Measurements from ENCODE around the gene MMD2. TPM values are rescaled to one million over a fixed set of nuclear protein-coding genes. Genes with fewer than 3 reads are reported as not detected.

The MMD2 gene
- total RNA-seq, 1 donor from 2014 or later, result not detected

DNA sequence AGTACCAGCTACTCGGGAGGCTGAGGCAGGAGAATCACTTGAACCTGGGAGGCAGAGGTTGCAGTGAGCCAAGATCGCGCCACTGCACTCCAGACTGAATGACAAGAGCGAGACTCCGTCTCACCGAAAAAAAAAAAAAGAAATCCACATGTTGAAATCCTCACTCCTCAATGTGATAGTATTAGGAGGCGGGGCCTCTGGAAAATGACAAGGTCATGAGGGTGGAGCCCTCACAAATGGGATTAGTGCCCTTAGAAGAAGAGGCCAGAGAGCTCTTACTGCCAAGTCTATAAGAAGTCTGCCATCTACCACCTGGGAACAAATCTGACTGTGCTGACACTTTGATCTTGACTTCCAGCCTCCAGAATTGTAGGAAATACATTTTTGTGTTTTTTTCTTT lies 10.6 kb downstream of the MMD2 start:
- Mint-ChIP-seq H3K27me3 (ENCODE audit: low read depth, unreplicated experiment) (peaks cover 62% of the 10 kb centered on the region), H3K27ac (ENCODE audit: unreplicated experiment) (no peak overlapping the region), H3K4me1 (ENCODE audit: low read depth, unreplicated experiment) (no peaks in the 10 kb centered on the region), H3K9me3 (ENCODE audit: unreplicated experiment) (no peaks in the 10 kb centered on the region), H3K36me3 (ENCODE audit: low read depth, unreplicated experiment) (no peaks in the 10 kb centered on the region), H3K4me3 (ENCODE audit: unreplicated experiment) (no peak overlapping the region)
- TF ChIP-seq, protein P1, sequence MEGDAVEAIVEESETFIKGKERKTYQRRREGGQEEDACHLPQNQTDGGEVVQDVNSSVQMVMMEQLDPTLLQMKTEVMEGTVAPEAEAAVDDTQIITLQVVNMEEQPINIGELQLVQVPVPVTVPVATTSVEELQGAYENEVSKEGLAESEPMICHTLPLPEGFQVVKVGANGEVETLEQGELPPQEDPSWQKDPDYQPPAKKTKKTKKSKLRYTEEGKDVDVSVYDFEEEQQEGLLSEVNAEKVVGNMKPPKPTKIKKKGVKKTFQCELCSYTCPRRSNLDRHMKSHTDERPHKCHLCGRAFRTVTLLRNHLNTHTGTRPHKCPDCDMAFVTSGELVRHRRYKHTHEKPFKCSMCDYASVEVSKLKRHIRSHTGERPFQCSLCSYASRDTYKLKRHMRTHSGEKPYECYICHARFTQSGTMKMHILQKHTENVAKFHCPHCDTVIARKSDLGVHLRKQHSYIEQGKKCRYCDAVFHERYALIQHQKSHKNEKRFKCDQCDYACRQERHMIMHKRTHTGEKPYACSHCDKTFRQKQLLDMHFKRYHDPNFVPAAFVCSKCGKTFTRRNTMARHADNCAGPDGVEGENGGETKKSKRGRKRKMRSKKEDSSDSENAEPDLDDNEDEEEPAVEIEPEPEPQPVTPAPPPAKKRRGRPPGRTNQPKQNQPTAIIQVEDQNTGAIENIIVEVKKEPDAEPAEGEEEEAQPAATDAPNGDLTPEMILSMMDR (IDR thresholded peaks at IDR 0.05; ENCODE audit: insufficient read depth, low read depth, low read length), result no peak
- no peak for TF ChIP-seq EZH2 (IDR thresholded peaks at IDR 0.05; ENCODE audit: insufficient read depth, low read length)
- Histone ChIP-seq H3K9me3 (ENCODE audit: insufficient read depth, low read depth, low read length) (no peaks in the 10 kb centered on the region), H2AFZ (ENCODE audit: low read depth, low read length) (no peak overlapping the region), H3K4me1 (ENCODE audit: insufficient read depth, low read length) (no peaks in the 10 kb centered on the region), H3K4me2 (ENCODE audit: low read length) (no peak overlapping the region), H3K27ac (ENCODE audit: low read depth, low read length) (no peak overlapping the region), H3K36me3 (ENCODE audit: insufficient read depth, low read length) (no peaks in the 10 kb centered on the region), H4K20me1 (ENCODE audit: insufficient read depth, low read length) (no peaks in the 10 kb centered on the region), H3K27me3 (ENCODE audit: insufficient read depth, low read length) (no peaks in the 10 kb centered on the region), H3K79me2 (ENCODE audit: insufficient read depth, low read length) (no peaks in the 10 kb centered on the region), H3K9ac (ENCODE audit: low read length) (no peak overlapping the region), H3K4me3 (ENCODE audit: insufficient read depth, low read depth, low read length) (no peak overlapping the region)
- FAIRE-seq (no peak), DNase-seq (ENCODE audit: low read depth) (no peak)

DNA sequence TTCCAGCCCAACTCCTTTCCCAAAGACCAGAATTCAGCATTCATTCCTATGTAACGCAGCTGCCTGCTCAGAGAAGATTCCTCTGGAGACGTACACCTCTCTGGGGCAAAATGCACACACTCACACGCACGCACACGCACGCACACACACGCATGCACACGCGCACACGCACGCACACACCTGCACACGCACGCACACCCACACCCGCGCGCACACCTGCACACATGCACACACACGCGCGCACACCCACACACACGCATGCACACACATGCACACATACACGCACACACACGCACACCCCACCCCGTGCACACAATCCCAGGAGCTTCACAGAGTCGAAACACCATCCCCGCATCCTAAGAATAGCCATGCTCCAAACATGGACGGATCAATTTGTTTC lies 13.0 kb downstream of the MMD2 start:
- DNase-seq (ENCODE audit: low read depth) (no peak), FAIRE-seq (no peak)
- no peak overlapping the region for H3K4me3 ChIP-seq (ENCODE audit: insufficient read depth, low read depth, low read length)
- H3K27ac Mint-ChIP-seq (ENCODE audit: unreplicated experiment), result no peak overlapping the region
- H3K27me3 Mint-ChIP-seq (ENCODE audit: low read depth, unreplicated experiment), result peaks cover 49% of the 10 kb centered on the region
- H3K27me3 ChIP-seq (ENCODE audit: insufficient read depth, low read length), result no peaks in the 10 kb centered on the region
- H4K20me1 ChIP-seq (ENCODE audit: insufficient read depth, low read length), result no peaks in the 10 kb centered on the region
- TF ChIP-seq, protein P1 (IDR thresholded peaks at IDR 0.05; ENCODE audit: insufficient read depth, low read depth, low read length), result no peak
- no peak for TF ChIP-seq EZH2 (IDR thresholded peaks at IDR 0.05; ENCODE audit: insufficient read depth, low read length)
- no peaks in the 10 kb centered on the region for H3K9me3 ChIP-seq (ENCODE audit: insufficient read depth, low read depth, low read length)
- H3K4me2 ChIP-seq (ENCODE audit: low read length), result no peak overlapping the region
- H3K36me3 ChIP-seq (ENCODE audit: insufficient read depth, low read length), result no peaks in the 10 kb centered on the region
- no peaks in the 10 kb centered on the region for H3K4me1 ChIP-seq (ENCODE audit: insufficient read depth, low read length)
- H2AFZ ChIP-seq (ENCODE audit: low read depth, low read length), result no peak overlapping the region
- H3K79me2 ChIP-seq (ENCODE audit: insufficient read depth, low read length), result no peaks in the 10 kb centered on the region
- H3K4me1 Mint-ChIP-seq (ENCODE audit: low read depth, unreplicated experiment), result no peaks in the 10 kb centered on the region
- no peak overlapping the region for H3K4me3 Mint-ChIP-seq (ENCODE audit: unreplicated experiment)
- H3K36me3 Mint-ChIP-seq (ENCODE audit: low read depth, unreplicated experiment), result no peaks in the 10 kb centered on the region
- H3K9ac ChIP-seq (ENCODE audit: low read length), result no peak overlapping the region
- no peaks in the 10 kb centered on the region for H3K9me3 Mint-ChIP-seq (ENCODE audit: unreplicated experiment)
- H3K27ac ChIP-seq (ENCODE audit: low read depth, low read length), result no peak overlapping the region

DNA sequence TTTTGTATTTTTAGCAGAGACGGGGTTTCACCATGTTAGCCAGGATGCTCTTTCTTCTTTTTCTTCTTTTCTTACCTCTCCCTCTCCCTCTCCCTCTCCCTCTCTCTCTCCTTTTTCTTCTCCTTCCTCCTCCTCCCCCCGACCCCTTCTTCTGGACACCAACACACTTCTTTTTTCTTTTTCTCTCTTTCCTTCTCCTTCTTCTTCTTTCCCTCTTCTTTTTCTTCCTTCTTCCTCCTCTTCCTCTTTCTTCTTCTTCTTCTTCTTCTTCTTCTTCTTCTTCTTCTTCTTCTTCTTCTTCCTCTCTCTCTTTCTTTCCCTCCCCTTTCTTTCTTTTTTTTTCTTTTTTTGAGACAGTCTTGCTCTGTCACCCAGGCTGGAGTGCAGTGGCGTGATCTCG lies 14.0 kb downstream of the MMD2 start:
- H3K9ac ChIP-seq (ENCODE audit: low read length), result no peak overlapping the region
- no peaks in the 10 kb centered on the region for H3K9me3 ChIP-seq (ENCODE audit: insufficient read depth, low read depth, low read length)
- no peaks in the 10 kb centered on the region for H3K36me3 Mint-ChIP-seq (ENCODE audit: low read depth, unreplicated experiment)
- H4K20me1 ChIP-seq (ENCODE audit: insufficient read depth, low read length), result no peaks in the 10 kb centered on the region
- H2AFZ ChIP-seq (ENCODE audit: low read depth, low read length), result no peak overlapping the region
- no peaks in the 10 kb centered on the region for H3K36me3 ChIP-seq (ENCODE audit: insufficient read depth, low read length)
- H3K4me2 ChIP-seq (ENCODE audit: low read length), result no peak overlapping the region
- no peaks in the 10 kb centered on the region for H3K79me2 ChIP-seq (ENCODE audit: insufficient read depth, low read length)
- FAIRE-seq (no peak), DNase-seq (ENCODE audit: low read depth) (no peak)
- TF ChIP-seq, protein P1 (IDR thresholded peaks at IDR 0.05; ENCODE audit: insufficient read depth, low read depth, low read length), result no peak
- TF ChIP-seq EZH2 (IDR thresholded peaks at IDR 0.05; ENCODE audit: insufficient read depth, low read length), result no peak
- peaks cover 48% of the 10 kb centered on the region for H3K27me3 Mint-ChIP-seq (ENCODE audit: low read depth, unreplicated experiment)
- no peaks in the 10 kb centered on the region for H3K27me3 ChIP-seq (ENCODE audit: insufficient read depth, low read length)
- no peaks in the 10 kb centered on the region for H3K4me1 ChIP-seq (ENCODE audit: insufficient read depth, low read length)
- no peak overlapping the region for H3K4me3 Mint-ChIP-seq (ENCODE audit: unreplicated experiment)
- H3K4me1 Mint-ChIP-seq (ENCODE audit: low read depth, unreplicated experiment), result no peaks in the 10 kb centered on the region
- H3K4me3 ChIP-seq (ENCODE audit: insufficient read depth, low read depth, low read length), result no peak overlapping the region
- no peak overlapping the region for H3K27ac ChIP-seq (ENCODE audit: low read depth, low read length)
- no peak overlapping the region for H3K27ac Mint-ChIP-seq (ENCODE audit: unreplicated experiment)
- no peaks in the 10 kb centered on the region for H3K9me3 Mint-ChIP-seq (ENCODE audit: unreplicated experiment)
